Pancreas (tissue), 10 donors: ENCODE results near the gene KRTAP9-7. TPM values are rescaled to one million over a fixed set of nuclear protein-coding genes. Genes with fewer than 3 reads are reported as not detected.

Source experiments
- ATAC-seq, 4 donors: fragments of 200-7000 bp; cut with Tn5 transposase; one replicate each; pipeline versions ENCODE4 v1.8.0 to v1.9.1; 2020; ENCODE audit warnings: mild to moderate bottlenecking in 4 of 4, moderate library complexity in 4 of 4
- DNase-seq, 6 donors: peaks; one replicate each; pipeline ENCODE4 v3.0.0-alpha.2; 2020
- FAIRE-seq: peaks from 2 replicates; lab custom pipeline; 2012; peaks lifted over from hg19 to GRCh38; lab: Jason Lieb, UNC
- H3K27ac ChIP-seq, 4 donors: fragments of 200-600 bp; sonication (generic); 1 replicate in 3 of 4; 2 replicates in 1 of 4; pipeline versions ENCODE4 v1.5.0 to v1.8.0; 2020
- H3K27me3 ChIP-seq, 4 donors: fragments of 200-600 bp; one replicate each; pipeline ENCODE4 v1.8.0; 2021
- H3K36me3 ChIP-seq, 3 donors: fragments of 200-600 bp; sonication (generic) in 1 of 3; one replicate each; pipeline versions ENCODE4 v1.5.0 to v1.8.0; 2020 to 2021
- H3K4me1 ChIP-seq, 3 donors: fragments of 200-600 bp; one replicate each; pipeline ENCODE4 v1.8.0; 2021
- H3K4me3 ChIP-seq, 4 donors: fragments of 200-600 bp; sonication (generic) in 2 of 4; one replicate each; pipeline versions ENCODE4 v1.5.0 to v1.8.0; 2020 to 2021
- H3K9me3 ChIP-seq, 4 donors: fragments of 200-600 bp; one replicate each; pipeline ENCODE4 v1.8.0; 2021
- CTCF ChIP-seq, 4 donors: fragments of 200-600 bp; sonication (generic) in 3 of 4; IDR thresholded peaks; one replicate each; pipeline versions ENCODE4 v1.5.0 to v1.8.0; 2021; ENCODE audit warnings: antibody characterized with exemption in 4 of 4
- WGBS, 2 donors: extraction: QIAGEN DNeasy Blood & Tissue Kit; methylation state at CpG; one replicate each; pipeline ENCODE4 v1.1.7; 2013; 5-methylcytosine and 5-hydroxymethylcytosine counted together
- intact Hi-C, 3 donors: fragments of 100-400 bp; cut with DNase I; formaldehyde crosslinking; loops; one replicate each; pipeline versions ENCODE4 v1.11.1 to v1.14.2; 2022
- polyA plus RNA-seq, 2 donors: library from polyadenylated mRNA; stranded (reverse); fragments of 200-250 nt; gene quantifications; one replicate each; pipeline ENCODE4 v1.2.3, GENCODE V29; 2013
- total RNA-seq, 6 donors: library from RNA; stranded (reverse); fragmentation: NEBNext Ultra II Directional in 4 of 6; extraction: Animal tissue kit (Norgen Biotek cat#: 25700) in 4 of 6; gene quantifications; one replicate each; pipeline versions ENCODE4 v1.2.1 to v1.2.4, GENCODE V29; 2021 to 2023
- donor health status: healthy with polysubstance abuse.
- donor health status: DM: no; HTN: no; CAD: no; lungs with moderate emphysema.
- donor health status: DM: no; HTN: no; CAD: no.
- donor health status: control.
- donor health status: control.
- donor health status: Bipolar disorder and iron deficiency.
- donor health status: DM: yes; HTN: yes; CAD: no.
- donor health status: DM: no; HTN: no; CAD: no.
- donor health status: DM: no; HTN: no; CAD: no.
- donor health status: DM: yes; HTN: yes; CAD: no.

KRTAP9-7 gene
- total and polyA plus RNA-seq, 8 donors = not detected

DNA sequence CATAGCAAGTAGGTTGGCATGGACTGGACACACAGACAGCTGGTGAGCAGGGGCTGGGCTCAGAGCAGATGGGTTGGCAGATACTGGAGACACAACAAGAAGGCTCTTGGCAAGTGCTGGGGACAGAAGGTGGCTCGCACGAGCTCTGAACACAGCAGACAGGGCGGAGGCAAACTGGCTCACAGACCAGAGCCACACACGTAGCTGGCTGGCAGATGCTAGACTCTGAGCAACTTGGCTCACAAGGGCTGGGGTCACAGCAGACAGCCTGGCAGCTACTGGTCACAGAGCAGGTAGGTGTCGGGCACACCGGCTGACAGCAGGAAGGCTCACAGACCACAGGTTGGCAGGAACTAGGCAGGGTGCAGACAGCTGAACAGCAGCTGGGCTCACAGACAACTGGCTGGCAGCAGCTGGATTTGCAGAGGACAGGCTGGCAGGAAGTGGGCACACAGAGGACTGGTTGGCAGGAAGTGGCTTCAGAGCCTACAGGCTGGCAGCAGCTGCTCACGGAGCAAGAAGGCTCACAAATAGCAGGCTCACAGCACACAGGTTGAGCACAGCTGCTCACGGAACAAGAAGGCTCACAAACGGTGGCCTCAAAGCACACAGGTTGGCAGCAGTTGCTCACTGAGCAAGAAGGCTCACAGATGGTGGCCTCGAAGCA is 32.9 kb downstream of the KRTAP9-7 start:
- Histone ChIP-seq H3K9me3 (no peaks in the 10 kb centered on the region), H3K27ac (no peak overlapping the region), H3K4me1 (no peaks in the 10 kb centered on the region), H3K27me3 (no peaks in the 10 kb centered on the region), H3K4me3 (no peak overlapping the region), H3K36me3 (no peaks in the 10 kb centered on the region)
- FAIRE-seq (no peak), DNase-seq (peak in 2 of 6 donors; percentile 21 to 57), ATAC-seq (peak in 3 of 4 donors; percentile 65 to 76 (median 72))
- 50 to 59% methylated on average over 10 of the region's 10 CpGs for WGBS, 2 donors
- intact Hi-C loops = no loop called here
- no peak for TF ChIP-seq CTCF (IDR thresholded peaks at IDR 0.05)

DNA sequence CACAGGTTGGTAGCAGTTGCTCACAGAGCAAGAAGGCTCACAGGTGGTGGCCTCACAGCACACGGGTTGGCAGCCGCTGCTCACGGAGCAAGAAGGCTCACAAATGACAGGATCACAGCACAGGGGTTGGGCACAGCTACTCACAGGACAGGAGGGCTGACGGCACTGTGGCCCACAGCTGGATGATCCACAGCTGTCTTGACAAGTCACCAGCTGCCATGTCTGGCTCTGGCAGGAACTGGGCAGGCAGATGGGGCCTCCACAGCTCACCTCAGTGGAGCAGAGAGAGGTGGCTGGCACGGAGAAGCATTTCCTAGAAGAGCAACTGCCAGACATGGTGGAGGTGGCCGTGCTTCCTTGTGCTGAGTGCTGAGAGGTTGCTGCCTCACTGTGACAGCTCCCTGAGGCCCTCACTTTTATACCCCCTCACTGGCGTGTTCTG is 33.4 kb downstream of the KRTAP9-7 start, which contains the start of gene KRTAP16-1:
KRTAP16-1 (minus strand) TSS at position 392 of the 442 bp plus-strand sequence; CDS start at position 336, 56 bp downstream.
- H3K36me3 ChIP-seq = no peaks in the 10 kb centered on the region
- TF ChIP-seq CTCF (IDR thresholded peaks at IDR 0.05) = no peak
- 61 to 73% methylated on average over 7 of the region's 7 CpGs for WGBS, 2 donors
- peak in 1 of 4 donors; percentile 16 for ATAC-seq
- H3K4me3 ChIP-seq = no peak within 1 kb of the TSS
- H3K27me3 ChIP-seq = no peaks in the 10 kb centered on the region
- DNase-seq = peak in 1 of 6 donors; percentile 37
- intact Hi-C loops = no loop called here
- FAIRE-seq = no peak
- no peaks in the 10 kb centered on the region for H3K9me3 ChIP-seq
- H3K27ac ChIP-seq = no peak within 1 kb of the TSS
- H3K4me1 ChIP-seq = no peaks in the 10 kb centered on the region

GRCh38 chr17:41311111-41311510 is 35.6 kb downstream of the KRTAP9-7 start:
- no peak for ATAC-seq
- Histone ChIP-seq H3K36me3 (no peaks in the 10 kb centered on the region), H3K4me1 (no peaks in the 10 kb centered on the region), H3K27ac (no peak overlapping the region), H3K27me3 (no peaks in the 10 kb centered on the region), H3K9me3 (no peaks in the 10 kb centered on the region), H3K4me3 (no peak overlapping the region)
- intact Hi-C loops = no loop called here
- TF ChIP-seq CTCF (IDR thresholded peaks at IDR 0.05) = no peak
- 61 to 80% methylated on average over 1 of the region's 1 CpG for WGBS, 2 donors
- DNase-seq = no peak
- no peak for FAIRE-seq

DNA sequence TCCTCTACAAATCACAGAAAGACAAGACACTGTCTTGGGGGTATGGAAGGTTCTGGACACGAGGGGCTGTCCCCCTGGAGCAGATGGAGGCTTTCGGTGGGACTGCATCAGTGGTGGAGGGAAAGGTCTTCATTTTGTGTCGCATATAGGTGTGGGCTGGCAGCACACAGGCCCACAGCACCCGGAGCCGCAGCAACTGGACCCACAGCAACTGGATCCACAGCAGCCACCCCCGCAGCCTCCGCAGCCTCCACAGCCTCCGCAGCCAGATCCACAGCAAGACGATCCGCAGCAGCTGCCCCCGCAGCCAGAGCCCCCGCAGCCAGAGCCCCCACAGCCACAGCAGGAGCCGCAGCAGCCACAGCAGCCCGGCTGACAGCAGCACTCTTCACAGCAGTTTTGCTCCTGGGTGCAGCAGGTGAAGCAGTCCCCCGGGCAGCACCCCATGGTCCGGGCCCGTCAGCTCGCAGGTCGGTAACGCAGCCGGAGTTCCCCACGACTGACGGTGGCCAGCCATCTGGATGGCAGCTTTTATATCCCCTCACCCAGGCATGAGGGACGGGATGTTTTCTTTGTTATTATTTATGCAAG is 39.8 kb downstream of the KRTAP9-7 start, which contains the start of gene KRTAP17-1:
KRTAP17-1 (minus strand) TSS at position 507 of the 591 bp plus-strand sequence; CDS start at position 447, 60 bp downstream.
- ATAC-seq = no peak
- DNase-seq = peak in 1 of 6 donors; percentile 27

More for the DNA sequence above, 39.8 kb downstream of the KRTAP9-7 start, which contains the start of gene KRTAP17-1:
- no peaks in the 10 kb centered on the region for H3K27me3 ChIP-seq
- no peak for TF ChIP-seq CTCF (IDR thresholded peaks at IDR 0.05)
- WGBS, 2 donors = 63 to 71% methylated on average over 24 of the region's 24 CpGs
- H3K36me3 ChIP-seq = no peaks in the 10 kb centered on the region
- no peak for FAIRE-seq
- no peaks in the 10 kb centered on the region for H3K9me3 ChIP-seq
- no peak within 1 kb of the TSS for H3K27ac ChIP-seq
- no peaks in the 10 kb centered on the region for H3K4me1 ChIP-seq
- no peak within 1 kb of the TSS for H3K4me3 ChIP-seq
- intact Hi-C loops = no loop called here
